Activated B cell treated with CpG ODN at 0.5 μM for 24 hours (primary cell): ENCODE data around the gene PPARGC1A. TPM values are rescaled to one million over a fixed set of nuclear protein-coding genes. Genes with fewer than 3 reads are reported as not detected.

Source experiments
- ATAC-seq: fragments of 200-7000 bp; cut with Tn5 transposase; one replicate; pipeline ENCODE4 v1.10.0; 2021; ENCODE audit warnings: low read depth, mild to moderate bottlenecking, moderate library complexity
- CTCF ChIA-PET: fragments of 350-600 bp; sonication (Branson Sonifier 250); formaldehyde crosslinking; loops from one replicate; lab custom pipeline; 2021; ENCODE audit warnings: antibody characterized with exemption; lab: Charles Lee
- POLR2A ChIA-PET: fragments of 350-600 bp; sonication (Branson Sonifier 250); formaldehyde crosslinking; loops from one replicate; lab custom pipeline; 2021; ENCODE audit warnings: antibody characterized with exemption; lab: Charles Lee
- DNase-seq: peaks from one replicate; pipeline ENCODE4 v3.0.0; 2022
- H3K27ac Mint-ChIP-seq: one replicate; pipeline ENCODE4 v1.8.0; 2020; ENCODE audit warnings: mixed read lengths
- H3K27me3 Mint-ChIP-seq: one replicate; pipeline ENCODE4 v1.8.0; 2021; ENCODE audit warnings: mixed read lengths
- H3K36me3 Mint-ChIP-seq: one replicate; pipeline ENCODE4 v1.8.0; 2021; ENCODE audit warnings: low read depth, mixed read lengths
- H3K4me1 Mint-ChIP-seq: one replicate; pipeline ENCODE4 v1.8.0; 2021; ENCODE audit warnings: mixed read lengths
- H3K4me3 Mint-ChIP-seq: one replicate; pipeline ENCODE4 v1.8.0; 2020; ENCODE audit warnings: mild to moderate bottlenecking, mixed read lengths
- H3K9me3 Mint-ChIP-seq: one replicate; pipeline ENCODE4 v1.8.0; 2020; ENCODE audit warnings: mixed read lengths
- CTCF ChIP-seq: fragments of 200-600 bp; IDR thresholded peaks from one replicate; pipeline ENCODE4 v1.8.0; 2022; ENCODE audit warnings: antibody characterized with exemption, mild to moderate bottlenecking
- intact Hi-C: fragments of 100-400 bp; cut with micrococcal nuclease; formaldehyde crosslinking; loops from one replicate; pipeline ENCODE4 v1.15.1; 2024
- total RNA-seq: library from RNA; stranded (reverse); gene quantifications from 2 replicates; pipeline ENCODE4 v1.2.3, GENCODE V29; 2022

The PPARGC1A gene
- total RNA-seq, 1 donor from 2014 or later, result not detected

- POLR2A ChIA-PET, result no interaction called here
- H3K36me3 Mint-ChIP-seq, result no peaks in the 10 kb centered on the region
- H3K9me3 Mint-ChIP-seq, result peaks cover 3% of the 10 kb centered on the region
- no peaks in the 10 kb centered on the region for H3K27me3 Mint-ChIP-seq
- DNase-seq (no peak), ATAC-seq (no peak)
- H3K4me1 Mint-ChIP-seq, result no peaks in the 10 kb centered on the region
- CTCF ChIA-PET, result no interaction called here
- H3K27ac Mint-ChIP-seq, result no peak overlapping the region
- no peak for TF ChIP-seq CTCF
- intact Hi-C loops, result no loop called here
- H3K4me3 Mint-ChIP-seq, result no peak overlapping the region
Observed at GRCh38 chr4:23828779-23829178, 61.1 kb downstream of the PPARGC1A start.

GRCh38 chr4:23828020-23828715, 61.7 kb downstream of the PPARGC1A start:
- no peak for TF ChIP-seq CTCF
- Mint-ChIP-seq H3K27ac (no peak overlapping the region), H3K9me3 (no peaks in the 10 kb centered on the region), H3K4me3 (no peak overlapping the region), H3K36me3 (no peaks in the 10 kb centered on the region), H3K27me3 (no peaks in the 10 kb centered on the region), H3K4me1 (no peaks in the 10 kb centered on the region)
- no peak for ATAC-seq
- intact Hi-C loops, result no loop called here
- no peak for DNase-seq
- ChIA-PET POLR2A (no interaction called here), CTCF (no interaction called here)

- H3K36me3 Mint-ChIP-seq, result no peaks in the 10 kb centered on the region
- H3K4me1 Mint-ChIP-seq, result no peaks in the 10 kb centered on the region
- DNase-seq (no peak), ATAC-seq (no peak)
- H3K27me3 Mint-ChIP-seq, result no peaks in the 10 kb centered on the region
- no peak overlapping the region for H3K4me3 Mint-ChIP-seq
- no peak overlapping the region for H3K27ac Mint-ChIP-seq
- CTCF ChIA-PET, result no interaction called here
- intact Hi-C loops, result no loop called here
- TF ChIP-seq CTCF, result no peak
- no peaks in the 10 kb centered on the region for H3K9me3 Mint-ChIP-seq
- POLR2A ChIA-PET, result no interaction called here
Observed at GRCh38 chr4:23822181-23822580, 67.7 kb downstream of the PPARGC1A start.

- POLR2A ChIA-PET, result no interaction called here
- TF ChIP-seq CTCF, result no peak
- Mint-ChIP-seq H3K36me3 (no peaks in the 10 kb centered on the region), H3K9me3 (no peaks in the 10 kb centered on the region), H3K27ac (no peak overlapping the region), H3K27me3 (no peaks in the 10 kb centered on the region), H3K4me1 (no peaks in the 10 kb centered on the region), H3K4me3 (no peak overlapping the region)
- no peak for DNase-seq
- ATAC-seq, result no peak
- CTCF ChIA-PET, result no interaction called here
- intact Hi-C loops, result no loop called here
Observed at GRCh38 chr4:23819041-23819511, 70.8 kb downstream of the PPARGC1A start.

GRCh38 chr4:23818097-23818885, 71.6 kb downstream of the PPARGC1A start:
- no peak for DNase-seq
- Mint-ChIP-seq H3K4me1 (no peaks in the 10 kb centered on the region), H3K27me3 (no peaks in the 10 kb centered on the region), H3K27ac (no peak overlapping the region), H3K36me3 (no peaks in the 10 kb centered on the region), H3K4me3 (no peak overlapping the region), H3K9me3 (no peaks in the 10 kb centered on the region)
- no peak for ATAC-seq
- ChIA-PET POLR2A (no interaction called here), CTCF (no interaction called here)
- intact Hi-C loops, result no loop called here
- no peak for TF ChIP-seq CTCF
